GM23248 (cell line): ENCODE measurements around the gene COL26A1. TPM values are rescaled to one million over a fixed set of nuclear protein-coding genes. Genes with fewer than 3 reads are reported as not detected.

Experiments
- DNase-seq: peaks from one replicate; pipeline ENCODE4 v3.0.0-alpha.2; 2015
- H2AFZ ChIP-seq: fragments of 200-600 bp; sonication (generic); 2 replicates; pipeline ENCODE4 v1.6.1; 2016; ENCODE audit warnings: antibody characterized with exemption
- H3F3A ChIP-seq: fragments of 200-600 bp; sonication (generic); 2 replicates; pipeline ENCODE4 v1.6.1; 2016; ENCODE audit warnings: mild to moderate bottlenecking, antibody characterized with exemption, mixed run types; ENCODE audit not compliant: insufficient read depth
- H3K27ac ChIP-seq: fragments of 200-600 bp; sonication (generic); 2 replicates; pipeline ENCODE4 v1.5.1; 2016; ENCODE audit warnings: mild to moderate bottlenecking
- H3K27me3 ChIP-seq: fragments of 200-600 bp; sonication (generic); replicated peaks from 2 replicates; pipeline ENCODE4 v1.6.1; 2016; ENCODE audit warnings: mild to moderate bottlenecking; ENCODE audit not compliant: insufficient read depth
- H3K36me3 ChIP-seq: fragments of 200-600 bp; sonication (generic); 2 replicates; pipeline ENCODE4 v1.6.1; 2016; ENCODE audit warnings: low read depth, mild to moderate bottlenecking
- H3K4me1 ChIP-seq: fragments of 200-600 bp; sonication (generic); 2 replicates; pipeline ENCODE4 v1.6.1; 2016; ENCODE audit warnings: mild to moderate bottlenecking; ENCODE audit not compliant: insufficient read depth
- H3K4me2 ChIP-seq: fragments of 200-600 bp; sonication (generic); one replicate; pipeline ENCODE4 v1.6.1; 2016; ENCODE audit warnings: mild to moderate bottlenecking; ENCODE audit not compliant: unreplicated experiment
- H3K4me3 ChIP-seq: fragments of 200-600 bp; sonication (generic); 2 replicates; pipeline ENCODE4 v1.5.1; 2016; ENCODE audit warnings: mild to moderate bottlenecking
- H3K79me2 ChIP-seq: fragments of 200-600 bp; sonication (generic); 2 replicates; pipeline ENCODE4 v1.6.1; 2016; ENCODE audit warnings: mild to moderate bottlenecking; ENCODE audit not compliant: insufficient read depth
- H3K9ac ChIP-seq: fragments of 200-600 bp; sonication (generic); 2 replicates; pipeline ENCODE4 v1.6.1; 2016; ENCODE audit warnings: mild to moderate bottlenecking
- H3K9me2 ChIP-seq: fragments of 200-600 bp; sonication (generic); 2 replicates; pipeline ENCODE4 v1.6.1; 2016; ENCODE audit warnings: mixed run types, mild to moderate bottlenecking, moderate library complexity; ENCODE audit not compliant: insufficient read depth
- H3K9me3 ChIP-seq: fragments of 200-600 bp; sonication (generic); one replicate; pipeline ENCODE4 v1.6.1; 2017; ENCODE audit warnings: low read depth
- H4K20me1 ChIP-seq: fragments of 200-600 bp; sonication (generic); 2 replicates; pipeline ENCODE4 v1.6.0; 2016; ENCODE audit not compliant: insufficient read depth
- EZH2 ChIP-seq: fragments of 200-600 bp; sonication (generic); IDR thresholded peaks from 2 replicates; pipeline ENCODE4 v1.6.1; 2018; ENCODE audit warnings: antibody characterized with exemption, mild to moderate bottlenecking; ENCODE audit not compliant: insufficient read depth, poor library complexity, severe bottlenecking
- EZH2phosphoT487 ChIP-seq: fragments of 200-600 bp; sonication (generic); IDR thresholded peaks from 2 replicates; pipeline ENCODE4 v1.6.1; 2018; ENCODE audit warnings: antibody characterized with exemption, moderate library complexity, mild to moderate bottlenecking, low read depth; ENCODE audit not compliant: insufficient read depth
- WGBS, 2 experiments: methylation state at CpG; one replicate each; pipeline ENCODE4 v1.1.6; 2015 to 2017; ENCODE audit warnings: low lambda C conversion rate in 2 of 2, low coverage in 1 of 2; ENCODE audit errors: missing lambda C conversion rate in 2 of 2; 5-methylcytosine and 5-hydroxymethylcytosine counted together
- in situ Hi-C: fragments of 300-500 bp; cut with MboI; formaldehyde crosslinking; loops from 2 replicates; pipeline ENCODE4 v1.15.0; 2020
- polyA plus RNA-seq: library from polyadenylated mRNA; unstranded; fragments of >200 nt; fragmentation: Nextera tagmentation; extraction: Ambion mirVana; gene quantifications from 2 replicates; pipeline ENCODE4 v1.2.1, GENCODE V29; 2016
- total RNA-seq: library from RNA; depleted of rRNA; stranded (reverse); fragments of >200 nt; shearing (Covaris generic); gene quantifications from 2 replicates; pipeline ENCODE4 v1.2.3, GENCODE V29; 2014

The COL26A1 gene
- total and polyA plus RNA-seq, 2 experiments from 2014 or later, result not detected

- 55 to 61% methylated on average over 5 of the region's 5 CpGs for WGBS, 2 experiments
- in situ Hi-C loops, result no loop called here
- no peaks in the 10 kb centered on the region for H3K9me3 ChIP-seq
- H3F3A ChIP-seq, result no peaks in the 10 kb centered on the region
- peaks cover 15% of the 10 kb centered on the region for H3K27me3 ChIP-seq
- H3K4me1 ChIP-seq, result no peaks in the 10 kb centered on the region
- no peak for DNase-seq
- H3K27ac ChIP-seq, result no peak overlapping the region
- no peaks in the 10 kb centered on the region for H4K20me1 ChIP-seq
- H3K79me2 ChIP-seq, result no peaks in the 10 kb centered on the region
- TF ChIP-seq EZH2phosphoT487 (no peak), EZH2 (no peak)
- H3K9me2 ChIP-seq, result no peaks in the 10 kb centered on the region
- no peaks in the 10 kb centered on the region for H3K36me3 ChIP-seq
- H3K4me3 ChIP-seq, result no peak overlapping the region
- H3K9ac ChIP-seq, result no peak overlapping the region
- no peak overlapping the region for H2AFZ ChIP-seq
- no peak overlapping the region for H3K4me2 ChIP-seq
Measured at GRCh38 chr7:101328159-101328558, 34.5 kb upstream of the COL26A1 start.

- H2AFZ ChIP-seq, result no peak overlapping the region
- DNase-seq, result no peak
- WGBS, 2 experiments, result 32 to 33% methylated on average over 15 of the region's 15 CpGs
- in situ Hi-C loops, result no loop called here
- H3K9me2 ChIP-seq, result no peaks in the 10 kb centered on the region
- no peaks in the 10 kb centered on the region for H3K4me1 ChIP-seq
- no peaks in the 10 kb centered on the region for H3K36me3 ChIP-seq
- no peak overlapping the region for H3K4me2 ChIP-seq
- no peak overlapping the region for H3K4me3 ChIP-seq
- no peaks in the 10 kb centered on the region for H3F3A ChIP-seq
- TF ChIP-seq EZH2 (no peak), EZH2phosphoT487 (no peak)
- H3K27me3 ChIP-seq, result peaks cover 21% of the 10 kb centered on the region
- H4K20me1 ChIP-seq, result no peaks in the 10 kb centered on the region
- H3K9ac ChIP-seq, result no peak overlapping the region
- no peaks in the 10 kb centered on the region for H3K9me3 ChIP-seq
- no peak overlapping the region for H3K27ac ChIP-seq
- H3K79me2 ChIP-seq, result no peaks in the 10 kb centered on the region
Measured at GRCh38 chr7:101330011-101330484, 32.6 kb upstream of the COL26A1 start.

- H3K4me3 ChIP-seq, result no peak overlapping the region
- no peaks in the 10 kb centered on the region for H4K20me1 ChIP-seq
- in situ Hi-C loops, result no loop called here
- no peaks in the 10 kb centered on the region for H3K36me3 ChIP-seq
- H3K4me2 ChIP-seq, result no peak overlapping the region
- H3K27ac ChIP-seq, result no peak overlapping the region
- WGBS, 2 experiments, result 67 to 73% methylated on average over 8 of the region's 8 CpGs
- H2AFZ ChIP-seq, result no peak overlapping the region
- peaks cover 31% of the 10 kb centered on the region for H3K27me3 ChIP-seq
- no peaks in the 10 kb centered on the region for H3K9me2 ChIP-seq
- H3F3A ChIP-seq, result no peaks in the 10 kb centered on the region
- no peak overlapping the region for H3K9ac ChIP-seq
- H3K4me1 ChIP-seq, result no peaks in the 10 kb centered on the region
- TF ChIP-seq EZH2phosphoT487, result no peak
- TF ChIP-seq EZH2, result no peak
- no peak for DNase-seq
- no peaks in the 10 kb centered on the region for H3K79me2 ChIP-seq
- H3K9me3 ChIP-seq, result no peaks in the 10 kb centered on the region
Measured at GRCh38 chr7:101332026-101332425, 30.6 kb upstream of the COL26A1 start.

GRCh38 chr7:101333912-101334311, 28.8 kb upstream of the COL26A1 start:
- 49% methylated on average over 5 of the region's 5 CpGs for WGBS, 2 experiments
- in situ Hi-C loops, result no loop called here
- no peak overlapping the region for H2AFZ ChIP-seq

GRCh38 chr7:101340379-101340778, 22.3 kb upstream of the COL26A1 start:
- H3K9ac ChIP-seq, result no peak overlapping the region
- in situ Hi-C loops, result no loop called here
- H3K27ac ChIP-seq, result no peak overlapping the region
- H3F3A ChIP-seq, result no peaks in the 10 kb centered on the region
- TF ChIP-seq EZH2, result no peak
- no peak for TF ChIP-seq EZH2phosphoT487
- H2AFZ ChIP-seq, result no peak overlapping the region
- peaks cover 12% of the 10 kb centered on the region for H3K27me3 ChIP-seq
- 63 to 64% methylated on average over 14 of the region's 14 CpGs for WGBS, 2 experiments
- H3K4me3 ChIP-seq, result no peak overlapping the region
- no peaks in the 10 kb centered on the region for H3K4me1 ChIP-seq
- H3K9me2 ChIP-seq, result no peaks in the 10 kb centered on the region
- H4K20me1 ChIP-seq, result no peaks in the 10 kb centered on the region
- no peak for DNase-seq
- H3K4me2 ChIP-seq, result no peak overlapping the region
- no peaks in the 10 kb centered on the region for H3K79me2 ChIP-seq
- H3K36me3 ChIP-seq, result no peaks in the 10 kb centered on the region
- no peaks in the 10 kb centered on the region for H3K9me3 ChIP-seq

More at GRCh38 chr7:101333912-101334311, 28.8 kb upstream of the COL26A1 start:
- no peak overlapping the region for H3K4me3 ChIP-seq
- H3K36me3 ChIP-seq, result no peaks in the 10 kb centered on the region
- peaks cover 34% of the 10 kb centered on the region for H3K27me3 ChIP-seq
- H3K4me2 ChIP-seq, result no peak overlapping the region
- no peaks in the 10 kb centered on the region for H3F3A ChIP-seq
- no peak for DNase-seq
- no peak for TF ChIP-seq EZH2phosphoT487
- TF ChIP-seq EZH2, result no peak
- no peaks in the 10 kb centered on the region for H4K20me1 ChIP-seq
- H3K27ac ChIP-seq, result no peak overlapping the region
- no peaks in the 10 kb centered on the region for H3K79me2 ChIP-seq
- H3K9me3 ChIP-seq, result no peaks in the 10 kb centered on the region
- H3K9me2 ChIP-seq, result no peaks in the 10 kb centered on the region
- H3K4me1 ChIP-seq, result no peaks in the 10 kb centered on the region
- no peak overlapping the region for H3K9ac ChIP-seq
